ENCODE data around the gene P4HB. TPM values are rescaled to one million over a fixed set of nuclear protein-coding genes. Genes with fewer than 3 reads are reported as not detected.

Gene P4HB
- 1,284 and 1,865 TPM in 2 replicates for total RNA-seq

GRCh38 chr17:81859906-81860755 is at the start of gene P4HB:
Gene P4HB, minus strand, starts transcription at chr17:81860535. Its CDS starts 64 bp downstream, at chr17:81860471.

GRCh38 chr17:81902023-81902652 is 41.8 kb upstream of the P4HB start, which contains the start of gene NPB:
Gene NPB, plus strand, starts transcription at chr17:81902238. Its CDS starts 40 bp downstream, at chr17:81902278.

GRCh38 chr17:81870981-81871386 is 10.6 kb upstream of the P4HB start, which contains the start of gene ARHGDIA:
Gene ARHGDIA, minus strand, starts transcription at chr17:81871337. Its CDS starts 1,407 bp downstream, at chr17:81869930.

GRCh38 chr17:81834831-81835267 is 25.5 kb downstream of the P4HB start, which contains the start of gene PPP1R27:
Gene PPP1R27, minus strand, starts transcription at chr17:81835050. Its CDS starts 97 bp downstream, at chr17:81834953.

GRCh38 chr17:81833160-81833920 is 27.0 kb downstream of the P4HB start, which contains the start of gene MCRIP1:
Gene MCRIP1, minus strand, starts transcription at chr17:81833291. Its CDS starts 8,785 bp downstream, at chr17:81824506.

GRCh38 chr17:81803728-81804558 is 56.4 kb downstream of the P4HB start, which contains the start of gene GCGR:
Gene GCGR, plus strand, starts transcription at chr17:81804150. Its CDS starts 4,869 bp downstream, at chr17:81809019.

Other genes starting within 250 kb of the P4HB start
- 45.6 and 57.5 TPM in 2 replicates for gene NPLOC4, start 223.4 kb downstream of the P4HB start, total RNA-seq
- 0.63 and 0.74 TPM in 2 replicates for gene TSPAN10, start 223.3 kb downstream of the P4HB start, total RNA-seq
- gene PDE6G, start 204.0 kb downstream of the P4HB start, total RNA-seq: 1.4 TPM in 1 of 2 replicates, not detected in the other
- gene OXLD1, start 193.9 kb downstream of the P4HB start, total RNA-seq: 27.8 and 34.8 TPM in 2 replicates
- 23.0 and 27.5 TPM in 2 replicates for gene CCDC137, start 193.8 kb downstream of the P4HB start, total RNA-seq
- 45.1 and 45.5 TPM in 2 replicates for gene ARL16, start 176.7 kb downstream of the P4HB start, total RNA-seq
- gene HGS, start 176.5 kb downstream of the P4HB start, total RNA-seq: 79.4 and 92.7 TPM in 2 replicates
- 136 and 143 TPM in 2 replicates for gene MRPL12, start 157.2 kb downstream of the P4HB start, total RNA-seq
- 56.4 and 66.7 TPM in 2 replicates for gene SLC25A10, start 148.3 kb downstream of the P4HB start, total RNA-seq
- gene GCGR, start 56.4 kb downstream of the P4HB start, total RNA-seq: not detected in 2 replicates
- gene MCRIP1, start 27.2 kb downstream of the P4HB start, total RNA-seq: 34.9 and 50.1 TPM in 2 replicates
- gene PPP1R27, start 25.5 kb downstream of the P4HB start, total RNA-seq: not detected in 2 replicates
- 326 and 351 TPM in 2 replicates for gene ARHGDIA, start 10.8 kb upstream of the P4HB start, total RNA-seq
- gene ALYREF, start 31.1 kb upstream of the P4HB start, total RNA-seq: 184 and 208 TPM in 2 replicates
- 235 and 300 TPM in 2 replicates for gene ANAPC11, start 31.2 kb upstream of the P4HB start, total RNA-seq
- 3.0 TPM in 1 of 2 replicates, not detected in the other for gene NPB, start 41.7 kb upstream of the P4HB start, total RNA-seq
- gene PCYT2, start 50.9 kb upstream of the P4HB start, total RNA-seq: 50.9 and 54.8 TPM in 2 replicates
- 32.9 and 35.1 TPM in 2 replicates for gene SIRT7, start 57.6 kb upstream of the P4HB start, total RNA-seq
- 9.5 and 12.1 TPM in 2 replicates for gene MAFG, start 67.2 kb upstream of the P4HB start, total RNA-seq
- 55.8 and 60.5 TPM in 2 replicates for gene PYCR1, start 76.8 kb upstream of the P4HB start, total RNA-seq
- gene MYADML2, start 86.7 kb upstream of the P4HB start, total RNA-seq: not detected in 2 replicates
- not detected in 2 replicates for gene NOTUM, start 100.7 kb upstream of the P4HB start, total RNA-seq
- 6.9 and 12.5 TPM in 2 replicates for gene ASPSCR1, start 117.1 kb upstream of the P4HB start, total RNA-seq
- 123 and 162 TPM in 2 replicates for gene CENPX, start 162.3 kb upstream of the P4HB start, total RNA-seq
- gene LRRC45, start 162.8 kb upstream of the P4HB start, total RNA-seq: 16.3 and 21.5 TPM in 2 replicates
- 53.3 and 75.5 TPM in 2 replicates for gene RAC3, start 171.1 kb upstream of the P4HB start, total RNA-seq
- gene DCXR, start 177.2 kb upstream of the P4HB start, total RNA-seq: 161 and 191 TPM in 2 replicates
- gene RFNG, start 191.3 kb upstream of the P4HB start, total RNA-seq: 37.6 and 38.2 TPM in 2 replicates
- 115 and 136 TPM in 2 replicates for gene GPS1, start 191.4 kb upstream of the P4HB start, total RNA-seq
- 76.2 and 82.9 TPM in 2 replicates for gene DUS1L, start 205.3 kb upstream of the P4HB start, total RNA-seq
- gene FASN, start 237.7 kb upstream of the P4HB start, total RNA-seq: 474 and 632 TPM in 2 replicates

Measured in airway epithelial cell (primary cell).